Stimulated activated CD8-positive, alpha-beta memory T cell treated with anti-CD3 and anti-CD28 coated beads, Interleukin-4, amount 100 ng/mL, for 4 hours (primary cell): ENCODE measurements around the gene YES1.
"Not testable (repeated sequence)": the region's sequence is repeated elsewhere in the genome, so short reads cannot be mapped to it uniquely, and the experiment has no call there.

Source experiments
- DNase-seq, 2 donors: peaks; one replicate each; pipeline ENCODE4 v3.0.0-alpha.2; 2020; ENCODE audit warnings: low read depth in 2 of 2, low spot score in 1 of 2

Gene YES1

GRCh38 chr18:824179-824578 lies 12.1 kb upstream of the YES1 start:
- DNase-seq: no peak

DNA sequence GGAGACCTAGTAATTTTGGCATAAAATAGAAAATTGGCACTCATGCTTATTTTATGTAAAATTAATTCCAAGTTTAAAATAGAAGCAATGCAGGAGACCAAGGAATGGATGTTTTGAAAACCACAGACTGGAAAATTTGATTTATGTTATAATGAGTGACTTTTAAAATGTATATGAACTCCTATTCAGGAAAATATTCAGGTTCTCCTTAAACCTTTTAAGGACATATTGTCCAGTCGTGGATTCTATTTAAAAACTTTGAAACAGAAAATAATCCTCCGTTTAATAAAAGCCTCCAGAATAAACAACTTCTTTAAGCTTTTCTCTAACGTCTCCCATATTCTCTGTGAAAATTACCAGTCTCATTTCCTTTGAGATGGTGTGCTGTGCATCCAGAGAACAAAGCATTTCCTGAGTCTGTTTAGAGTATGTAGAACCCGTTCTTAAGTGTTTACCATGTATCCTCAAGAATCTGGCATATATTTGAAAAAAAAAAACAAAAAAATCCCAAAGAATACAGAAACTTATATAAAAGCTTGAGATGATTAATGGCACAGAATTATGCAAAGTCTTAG lies 8.6 kb upstream of the YES1 start:
- DNase-seq: no peak

DNA sequence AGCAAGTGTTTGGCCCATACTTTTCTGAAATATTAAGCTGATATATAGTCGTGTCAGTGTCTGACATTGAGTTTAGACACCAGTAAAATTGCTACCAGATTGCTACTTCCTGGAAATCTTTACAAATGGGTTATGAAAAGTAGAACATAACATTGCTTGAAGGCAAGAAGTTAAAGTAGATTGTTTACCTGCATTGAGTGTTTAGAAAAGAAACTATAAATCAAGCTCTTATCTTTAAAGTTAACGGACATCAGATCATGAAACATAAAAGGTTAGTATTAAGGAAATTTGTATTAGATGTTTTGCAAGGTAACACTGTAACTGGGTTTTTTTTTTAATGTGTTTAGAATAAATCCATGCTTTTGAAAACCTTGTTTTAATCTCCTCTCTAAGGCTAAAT lies 4.8 kb upstream of the YES1 start:
- DNase-seq: no peak

DNA sequence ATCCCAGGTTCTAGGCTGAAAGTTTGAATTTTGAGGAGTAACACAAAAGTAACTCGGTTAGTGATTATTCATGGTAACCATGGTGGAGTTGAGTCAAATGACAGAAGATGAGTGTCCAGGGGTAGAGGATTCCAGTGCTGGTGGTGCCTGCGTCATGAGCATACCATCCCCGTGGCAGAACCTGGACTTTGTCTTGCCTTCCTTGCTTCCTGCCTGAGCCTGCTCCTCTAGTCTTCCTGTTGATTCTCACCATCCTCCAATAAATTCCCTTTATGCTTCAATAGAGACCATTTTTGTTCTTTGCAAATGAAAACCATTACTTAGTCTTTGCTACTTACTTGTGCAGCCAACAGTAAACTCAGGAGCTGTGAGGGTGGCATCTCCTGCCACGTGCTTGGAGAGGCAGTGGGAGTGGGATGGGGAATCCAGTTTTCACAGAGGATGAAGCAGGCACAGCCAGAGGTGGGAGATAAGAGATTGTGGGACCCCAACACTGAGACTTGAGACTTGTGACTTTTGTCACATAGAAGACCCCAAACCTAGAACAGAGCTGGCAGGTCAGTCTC lies 4.1 kb upstream of the YES1 start:
- DNase-seq: no peak

- DNase-seq: no peak
These were observed 3.3 kb upstream of the YES1 start for GRCh38 chr18:815353-815752.

DNA sequence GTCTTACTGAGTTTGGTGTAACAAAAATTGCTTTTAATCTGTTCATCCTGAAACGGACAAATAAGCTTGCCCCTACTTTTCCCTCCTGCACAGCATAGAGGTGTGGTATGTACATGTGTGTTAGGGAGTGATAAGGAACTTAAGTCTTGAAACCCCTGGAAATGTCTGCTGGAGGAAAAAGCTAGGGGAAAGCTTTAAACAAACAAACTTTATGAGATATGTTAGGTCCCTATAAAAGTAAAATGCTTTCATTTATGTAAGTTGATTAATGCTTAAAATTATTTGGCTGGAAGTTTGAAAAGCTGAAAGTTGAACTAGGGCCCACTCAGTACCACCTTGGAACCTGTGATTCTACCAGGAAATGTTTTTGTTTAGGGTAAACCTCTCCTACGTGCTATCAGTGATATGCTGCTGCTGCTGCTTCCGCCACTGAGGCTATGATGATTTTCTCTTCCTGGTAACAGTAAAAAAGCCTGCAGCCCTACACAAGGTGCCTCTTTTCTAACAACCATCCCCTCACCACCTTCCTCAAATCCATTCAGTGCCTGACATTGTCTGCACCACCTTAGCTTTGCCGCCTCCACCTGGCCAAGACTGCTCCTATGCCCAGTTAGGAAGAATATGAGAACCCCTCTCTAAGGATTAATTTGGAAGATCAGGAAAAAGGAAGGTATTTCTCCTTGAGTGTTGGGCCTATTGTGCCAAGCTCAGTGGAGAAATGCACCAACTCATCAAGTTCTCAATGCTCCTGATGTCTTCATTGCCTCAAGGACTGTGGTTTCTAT lies 2.5 kb upstream of the YES1 start:
- DNase-seq: no peak

DNA sequence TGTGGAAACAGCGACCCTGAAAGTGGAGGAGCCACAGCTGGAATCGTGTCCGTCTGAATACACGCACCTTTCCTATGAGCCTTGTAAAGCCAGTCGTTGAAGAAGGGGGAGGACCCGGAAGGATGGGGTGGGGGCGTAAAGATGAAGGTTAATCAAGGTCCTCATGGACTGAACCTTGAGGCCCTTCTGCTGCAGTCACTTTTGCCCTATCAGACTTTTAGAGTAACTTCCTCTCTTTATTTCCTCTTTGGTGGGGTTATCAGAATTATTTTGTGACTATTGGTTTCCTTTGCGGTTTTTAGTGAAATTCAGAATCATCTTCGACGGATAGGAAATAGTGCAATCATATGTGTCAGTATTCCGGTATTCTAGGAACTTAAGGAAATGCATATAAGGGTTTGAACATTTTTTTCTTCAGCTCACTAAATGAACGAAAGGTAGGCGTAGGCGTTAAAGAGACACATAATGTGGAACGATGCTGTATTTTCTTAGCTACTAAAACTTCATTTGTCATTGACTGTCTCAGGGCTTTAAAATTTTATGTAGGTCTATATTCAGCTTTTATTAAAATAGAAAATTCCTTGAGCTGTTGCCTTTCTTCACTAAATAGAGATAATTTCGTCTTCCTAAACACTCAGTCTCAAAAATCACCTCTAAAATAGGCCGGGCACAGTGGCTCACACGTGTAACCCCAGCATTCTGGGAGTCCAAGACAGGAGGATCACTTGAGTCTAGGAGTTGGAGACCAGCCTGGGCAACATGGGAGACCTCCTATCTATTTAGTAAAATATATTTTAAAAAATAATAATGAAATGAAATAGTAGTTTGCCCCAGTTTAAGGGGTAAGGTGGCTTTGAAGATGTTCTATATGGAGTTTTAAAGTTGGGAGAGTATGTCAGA lies 1.4 kb upstream of the YES1 start:
- DNase-seq: peak; percentile 43 to 46

DNA sequence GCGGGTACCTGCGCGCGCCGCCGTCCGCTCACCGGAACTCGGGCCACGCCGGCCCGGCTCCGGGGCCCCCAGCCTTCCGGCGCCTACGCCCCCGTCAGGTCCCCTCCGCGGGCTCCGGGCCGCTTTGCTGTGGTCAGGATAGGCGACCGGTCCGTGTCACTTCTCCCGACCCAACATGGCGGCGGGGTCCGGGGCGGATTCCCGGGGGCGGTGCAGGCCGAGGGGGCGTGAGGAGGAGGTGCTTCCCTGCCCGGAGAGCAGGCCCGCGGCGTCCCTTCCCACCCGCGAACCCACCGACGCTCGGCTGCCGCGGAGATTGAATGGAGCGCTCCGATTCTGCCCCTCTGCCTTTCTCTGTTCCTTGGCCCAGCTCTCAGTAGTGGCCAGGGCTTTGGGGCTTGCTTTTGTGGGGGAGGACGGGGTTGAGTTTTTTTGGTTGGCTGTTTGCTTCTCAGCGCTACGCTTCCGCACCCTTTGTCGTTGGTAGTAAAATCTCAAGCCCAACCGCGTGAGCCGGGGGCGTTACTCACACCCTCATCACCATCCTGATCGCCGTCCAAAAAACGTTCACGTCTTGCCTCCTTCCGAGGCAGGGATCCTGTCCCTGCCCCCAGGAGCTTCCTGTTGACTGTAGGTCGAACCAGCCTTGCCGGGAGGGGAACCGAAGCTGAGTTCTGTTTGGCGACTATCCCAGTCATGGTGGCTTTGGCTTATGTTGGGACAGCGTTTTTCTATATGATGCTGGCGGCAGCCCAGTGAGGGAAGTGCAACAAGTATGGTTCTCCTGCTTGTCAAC lies 532 bp upstream of the YES1 start:
- peak; percentile 62 to 66 for DNase-seq

- no peak for DNase-seq
These were observed 705 bp downstream of the YES1 start for GRCh38 chr18:811182-811891.

GRCh38 chr18:809985-810642 lies 1.9 kb downstream of the YES1 start:
- DNase-seq: no peak

- not testable (repeated sequence) for DNase-seq
These were observed 2.8 kb downstream of the YES1 start for GRCh38 chr18:809228-809627.

DNA sequence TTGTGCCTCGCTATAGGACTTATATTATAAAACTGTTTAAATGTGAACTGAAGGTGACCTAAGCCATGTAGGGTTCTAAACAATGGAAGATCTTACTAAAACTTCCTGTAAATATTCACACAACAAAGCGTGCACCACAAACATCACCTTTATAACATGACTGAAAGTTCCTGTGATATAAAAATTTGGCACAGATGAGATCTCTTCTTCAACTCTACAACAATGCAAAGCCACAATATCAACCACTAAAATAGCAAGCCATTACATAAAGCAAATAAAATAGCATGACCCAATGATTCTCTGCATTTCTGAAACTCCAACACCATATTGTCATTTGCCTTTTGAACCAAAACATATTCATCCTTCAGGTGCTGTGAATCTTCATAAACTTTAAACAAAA lies 3.5 kb downstream of the YES1 start:
- DNase-seq: no peak

DNA sequence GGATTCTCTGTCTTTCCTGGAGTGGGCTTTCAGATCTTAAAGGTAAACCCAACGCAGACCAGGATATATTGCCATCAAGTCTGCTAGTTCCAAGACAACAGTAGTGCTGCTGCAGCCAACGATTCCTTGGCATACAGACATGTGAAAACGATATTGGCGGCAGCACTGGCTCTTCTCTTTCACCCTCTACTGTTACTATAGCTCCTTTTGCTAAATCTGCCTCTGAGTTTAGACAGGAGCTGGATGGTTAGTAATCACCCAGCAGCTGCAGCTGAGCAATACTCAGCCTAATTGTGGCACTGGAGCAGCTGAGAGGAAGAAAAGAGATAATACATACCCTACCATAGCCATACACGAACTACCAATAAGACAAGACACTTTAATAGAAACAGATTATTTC lies 4.0 kb downstream of the YES1 start:
- DNase-seq: no peak

- no peak for DNase-seq
These were observed 6.3 kb downstream of the YES1 start for GRCh38 chr18:805755-806110.

- DNase-seq: no peak
These were observed 6.9 kb downstream of the YES1 start for GRCh38 chr18:805008-805754.

- DNase-seq: no peak
These were observed 10.9 kb downstream of the YES1 start for GRCh38 chr18:801137-801536.

DNA sequence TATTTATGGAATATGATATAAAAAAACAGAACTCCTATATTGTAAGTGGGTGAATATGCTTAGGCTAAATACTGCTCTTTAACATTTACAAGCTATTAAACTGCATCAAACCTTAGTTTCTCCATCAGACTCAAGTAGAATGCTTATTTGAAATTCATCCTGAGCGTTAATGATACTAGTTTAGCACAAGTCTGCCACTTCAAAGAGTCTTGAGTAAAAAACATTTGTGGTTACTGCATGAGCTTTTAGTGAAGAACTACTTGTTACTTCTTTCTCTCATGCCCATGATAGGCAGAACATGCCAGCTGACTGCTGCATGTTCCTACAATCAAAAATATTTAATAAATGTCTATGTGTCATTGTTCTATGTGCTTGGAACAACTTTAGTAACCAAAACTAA lies 12.1 kb downstream of the YES1 start:
- no peak for DNase-seq

GRCh38 chr18:795383-795782 lies 16.7 kb downstream of the YES1 start:
- DNase-seq: not testable (repeated sequence)

DNA sequence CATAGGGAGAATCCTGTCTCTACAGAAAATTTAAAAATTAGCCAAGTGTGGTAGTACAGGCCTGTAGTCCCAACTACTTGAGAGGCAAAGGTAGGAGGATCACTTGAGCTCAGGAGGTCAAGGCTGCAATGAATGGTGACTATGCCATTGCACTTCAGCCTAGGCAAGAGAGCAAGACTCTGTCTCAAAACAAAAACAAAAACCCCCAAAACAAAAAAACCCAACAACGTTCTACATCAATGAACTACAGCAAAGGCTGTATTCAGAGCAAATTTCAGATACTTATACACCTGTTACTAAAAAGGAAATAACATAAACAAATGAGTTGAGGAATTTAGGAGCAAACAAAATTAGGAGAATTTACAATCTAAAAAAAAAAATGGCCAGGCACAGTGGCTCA lies 22.6 kb downstream of the YES1 start:
- no peak for DNase-seq
